Ascending aorta (tissue), 2 donors: ENCODE data around the gene GGT1. TPM values are rescaled to one million over a fixed set of nuclear protein-coding genes. Genes with fewer than 3 reads are reported as not detected.
"Not testable (repeated sequence)": the region's sequence is repeated elsewhere in the genome, so short reads cannot be mapped to it uniquely, and the experiment has no call there.

ENCODE experiments used
- DNase-seq, 2 donors: peaks; one replicate each; pipeline ENCODE4 v3.0.0-alpha.2; 2019; ENCODE audit warnings: low spot score in 2 of 2
- H3K27ac ChIP-seq, 2 donors: fragments of 200-600 bp; sonication (generic); one replicate each; pipeline ENCODE4 v1.5.1; 2016 to 2017; ENCODE audit warnings: mild to moderate bottlenecking in 1 of 2
- H3K27me3 ChIP-seq: fragments of 200-600 bp; sonication (generic); one replicate; pipeline ENCODE4 v1.5.1; 2017
- H3K36me3 ChIP-seq, 2 donors: fragments of 200-600 bp; sonication (generic); one replicate each; pipeline ENCODE4 v1.5.1; 2016
- H3K4me1 ChIP-seq, 2 donors: fragments of 200-600 bp; sonication (generic); one replicate each; pipeline ENCODE4 v1.5.1; 2016 to 2017; ENCODE audit warnings: mild to moderate bottlenecking in 1 of 2
- H3K4me3 ChIP-seq, 2 donors: fragments of 200-600 bp; sonication (generic); one replicate each; pipeline ENCODE4 v1.5.1; 2016 to 2017; ENCODE audit warnings: mild to moderate bottlenecking in 1 of 2
- H3K9me3 ChIP-seq, 2 donors: fragments of 200-600 bp; sonication (generic); one replicate each; pipeline ENCODE4 v1.5.1; 2016
- intact Hi-C: fragments of 100-400 bp; cut with DNase I; formaldehyde crosslinking; loops from one replicate; pipeline ENCODE4 v1.15.1; 2023
- total RNA-seq: library from RNA; depleted of rRNA; stranded (reverse); fragments of >200 nt; gene quantifications from one replicate; pipeline ENCODE4 v1.1.0, GENCODE V29; 2016
- TF ChIP-seq, protein P1 (sequence below), 3 experiments: fragments of 200-600 bp in 2 of 3; fragments of 450-650 bp in 1 of 3; sonication (generic) in 2 of 3; IDR thresholded peaks; one replicate each; pipeline ENCODE4 v1.5.1; 2016 to 2019; ENCODE audit warnings: antibody characterized with exemption in 3 of 3, mild to moderate bottlenecking in 1 of 3, moderate library complexity in 1 of 3

Gene GGT1
- total RNA-seq, 1 donor from 2014 or later: not detected

DNA sequence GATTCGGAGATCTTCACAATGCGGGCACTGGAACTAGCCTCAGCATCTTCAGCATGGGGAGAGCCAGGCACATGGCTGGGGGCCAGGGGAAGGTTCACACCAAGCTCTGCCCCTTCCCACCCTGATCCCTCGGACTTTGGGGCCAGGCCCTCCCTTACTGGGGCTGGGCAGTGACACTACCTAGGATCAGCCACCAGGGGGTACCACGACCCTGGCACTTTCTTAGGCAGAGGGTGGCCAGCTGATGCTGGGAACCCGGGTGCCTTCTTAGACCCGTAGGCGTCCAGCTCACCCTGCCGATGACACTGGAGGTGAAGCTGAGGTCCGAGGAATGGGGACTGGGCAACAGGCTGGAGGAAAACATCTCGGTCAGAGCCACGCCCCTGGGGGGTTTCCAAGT is 26.1 kb downstream of the GGT1 start:
- H3K4me3 ChIP-seq, DNase-seq, intact Hi-C loops, H3K27ac ChIP-seq, H3K4me1 ChIP-seq, H3K27me3 ChIP-seq, H3K9me3 ChIP-seq, H3K36me3 ChIP-seq: not testable (repeated sequence)
- TF ChIP-seq, protein P1, sequence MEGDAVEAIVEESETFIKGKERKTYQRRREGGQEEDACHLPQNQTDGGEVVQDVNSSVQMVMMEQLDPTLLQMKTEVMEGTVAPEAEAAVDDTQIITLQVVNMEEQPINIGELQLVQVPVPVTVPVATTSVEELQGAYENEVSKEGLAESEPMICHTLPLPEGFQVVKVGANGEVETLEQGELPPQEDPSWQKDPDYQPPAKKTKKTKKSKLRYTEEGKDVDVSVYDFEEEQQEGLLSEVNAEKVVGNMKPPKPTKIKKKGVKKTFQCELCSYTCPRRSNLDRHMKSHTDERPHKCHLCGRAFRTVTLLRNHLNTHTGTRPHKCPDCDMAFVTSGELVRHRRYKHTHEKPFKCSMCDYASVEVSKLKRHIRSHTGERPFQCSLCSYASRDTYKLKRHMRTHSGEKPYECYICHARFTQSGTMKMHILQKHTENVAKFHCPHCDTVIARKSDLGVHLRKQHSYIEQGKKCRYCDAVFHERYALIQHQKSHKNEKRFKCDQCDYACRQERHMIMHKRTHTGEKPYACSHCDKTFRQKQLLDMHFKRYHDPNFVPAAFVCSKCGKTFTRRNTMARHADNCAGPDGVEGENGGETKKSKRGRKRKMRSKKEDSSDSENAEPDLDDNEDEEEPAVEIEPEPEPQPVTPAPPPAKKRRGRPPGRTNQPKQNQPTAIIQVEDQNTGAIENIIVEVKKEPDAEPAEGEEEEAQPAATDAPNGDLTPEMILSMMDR (IDR thresholded peaks at IDR 0.05): peak; percentile 18 to 40 (median 37)

DNA sequence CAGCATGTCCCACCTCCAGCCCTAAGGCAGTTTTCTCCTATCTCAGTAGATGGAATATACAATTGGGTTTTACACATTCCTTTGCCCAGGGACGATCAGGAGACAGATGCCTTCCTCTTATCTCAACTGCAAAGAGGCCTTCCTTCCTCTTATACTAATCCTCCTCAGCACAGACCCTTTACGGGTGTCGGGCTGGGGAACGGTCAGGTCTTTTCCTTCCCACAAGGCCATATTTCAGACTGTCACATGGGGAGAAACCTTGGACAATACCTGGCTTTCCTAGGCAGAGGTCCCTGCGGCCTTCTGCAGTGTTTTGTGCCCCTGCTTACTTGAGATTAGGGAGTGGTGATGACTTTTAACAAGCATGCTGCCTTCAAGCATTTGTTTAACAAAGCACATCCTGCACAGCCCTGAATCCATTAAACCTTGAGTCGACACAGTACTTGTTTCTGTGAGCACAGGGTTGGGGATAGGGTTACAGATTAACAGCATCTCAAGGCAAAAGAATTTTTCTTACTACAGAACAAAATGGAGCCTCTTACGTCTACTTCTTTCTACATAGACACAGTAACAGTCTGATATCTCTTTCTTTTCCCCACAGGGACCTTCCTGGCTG is 27.9 kb downstream of the GGT1 start:
- H3K4me3 ChIP-seq, H3K27me3 ChIP-seq, H3K27ac ChIP-seq, H3K36me3 ChIP-seq, H3K4me1 ChIP-seq, DNase-seq, intact Hi-C loops, H3K9me3 ChIP-seq: not testable (repeated sequence)

DNA sequence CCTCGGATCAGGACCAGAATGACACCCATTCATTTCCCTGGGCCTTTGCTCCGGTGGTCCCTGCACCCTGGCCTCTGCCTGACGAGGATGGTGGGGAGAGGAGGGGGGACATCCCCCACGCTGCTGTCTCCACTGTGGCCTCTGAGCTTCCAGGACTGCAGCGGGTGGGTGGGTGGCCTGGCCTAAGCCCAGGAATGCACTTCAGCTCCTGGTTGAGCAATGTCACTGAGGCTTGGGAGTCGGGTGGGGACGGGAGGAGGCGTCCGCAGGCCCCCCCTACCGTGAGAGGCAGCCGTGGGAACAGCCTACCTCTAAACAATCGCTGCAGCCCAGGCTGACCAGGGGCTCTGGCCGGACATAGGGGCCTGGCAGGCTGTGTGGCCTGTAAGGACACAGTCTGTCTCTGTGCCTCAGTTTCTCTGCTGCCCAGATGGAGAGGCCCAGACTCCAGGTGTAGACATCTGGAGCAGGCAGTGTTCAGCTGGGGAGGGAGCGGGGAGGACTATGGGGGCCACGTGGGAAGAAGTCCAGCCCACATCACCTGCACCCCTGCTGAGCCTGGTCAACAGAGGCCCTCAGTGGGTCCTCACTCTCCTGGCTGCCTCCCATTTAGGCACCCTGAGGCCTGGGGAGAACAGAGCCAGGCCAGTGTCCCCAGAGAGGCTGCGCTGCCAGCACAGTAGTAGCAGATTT is 28.6 kb downstream of the GGT1 start:
- intact Hi-C loops, H3K4me3 ChIP-seq: not testable (repeated sequence)

DNA sequence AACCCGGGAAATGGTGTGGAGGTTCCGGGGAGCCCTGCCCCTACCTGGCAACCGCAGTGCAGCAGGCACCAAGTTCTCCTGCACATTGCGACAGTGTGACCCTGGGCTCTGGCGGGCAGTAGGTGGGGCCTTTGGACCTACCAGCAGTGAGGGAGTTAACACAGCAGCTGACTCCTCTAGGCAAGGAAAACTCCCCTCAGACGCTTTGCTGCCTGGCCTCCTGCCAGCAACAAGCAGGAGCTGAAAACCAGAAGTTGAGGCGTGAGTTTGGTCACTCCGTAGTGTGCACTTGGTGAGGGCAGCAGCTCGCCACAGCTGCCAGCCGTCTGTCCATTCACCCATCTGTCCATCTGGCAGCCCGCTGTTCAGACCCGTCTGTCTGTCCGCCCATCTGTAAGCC is 29.6 kb downstream of the GGT1 start:
- intact Hi-C loops, H3K4me1 ChIP-seq, DNase-seq, H3K36me3 ChIP-seq, H3K9me3 ChIP-seq, H3K27ac ChIP-seq, H3K27me3 ChIP-seq, H3K4me3 ChIP-seq: not testable (repeated sequence)

More for the DNA sequence above, 28.6 kb downstream of the GGT1 start:
- not testable (repeated sequence) for H3K36me3 ChIP-seq, H3K9me3 ChIP-seq, H3K4me1 ChIP-seq, DNase-seq, H3K27me3 ChIP-seq, H3K27ac ChIP-seq

DNA sequence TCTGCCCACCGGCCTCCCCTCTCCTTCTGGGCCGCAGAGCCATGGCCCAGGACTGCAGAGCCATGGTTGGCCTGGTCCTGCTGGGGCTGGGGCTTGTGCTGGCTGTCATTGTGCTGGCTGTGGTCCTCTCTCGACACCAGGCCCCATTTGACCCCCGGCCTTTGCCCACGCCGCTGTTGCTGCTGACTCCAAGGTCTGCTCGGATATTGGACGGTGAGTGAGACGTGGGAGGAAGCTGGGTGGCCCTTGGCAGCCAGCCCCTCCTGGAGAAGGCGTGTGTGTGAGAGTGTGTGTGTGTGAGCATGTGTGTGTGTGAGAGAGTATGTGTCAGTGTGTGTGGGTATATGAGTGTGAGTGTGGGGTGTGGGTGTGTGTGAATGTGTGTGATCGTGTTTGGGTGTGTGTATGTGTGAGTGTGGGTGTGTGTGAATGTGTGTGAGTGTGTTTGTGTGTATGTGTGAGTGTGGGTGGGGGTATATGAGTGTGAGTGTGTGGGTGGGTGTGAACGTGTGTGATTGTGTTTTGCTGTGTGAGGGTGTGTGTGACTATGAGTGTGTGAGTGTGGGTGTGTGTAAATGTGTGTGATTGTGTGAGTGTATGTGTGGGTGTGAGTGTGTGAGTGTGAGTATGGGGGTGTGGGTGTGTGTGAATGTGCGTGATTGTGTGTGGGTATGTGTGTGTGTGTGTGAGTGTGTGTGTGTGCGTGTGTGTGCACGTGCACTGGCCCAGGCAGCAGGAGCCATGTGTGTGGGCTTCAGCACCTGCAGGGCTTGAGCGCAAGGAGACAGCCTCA is 30.4 kb downstream of the GGT1 start:
- H3K27me3 ChIP-seq, intact Hi-C loops, H3K4me1 ChIP-seq, H3K4me3 ChIP-seq, H3K27ac ChIP-seq, H3K36me3 ChIP-seq, DNase-seq, H3K9me3 ChIP-seq: not testable (repeated sequence)

DNA sequence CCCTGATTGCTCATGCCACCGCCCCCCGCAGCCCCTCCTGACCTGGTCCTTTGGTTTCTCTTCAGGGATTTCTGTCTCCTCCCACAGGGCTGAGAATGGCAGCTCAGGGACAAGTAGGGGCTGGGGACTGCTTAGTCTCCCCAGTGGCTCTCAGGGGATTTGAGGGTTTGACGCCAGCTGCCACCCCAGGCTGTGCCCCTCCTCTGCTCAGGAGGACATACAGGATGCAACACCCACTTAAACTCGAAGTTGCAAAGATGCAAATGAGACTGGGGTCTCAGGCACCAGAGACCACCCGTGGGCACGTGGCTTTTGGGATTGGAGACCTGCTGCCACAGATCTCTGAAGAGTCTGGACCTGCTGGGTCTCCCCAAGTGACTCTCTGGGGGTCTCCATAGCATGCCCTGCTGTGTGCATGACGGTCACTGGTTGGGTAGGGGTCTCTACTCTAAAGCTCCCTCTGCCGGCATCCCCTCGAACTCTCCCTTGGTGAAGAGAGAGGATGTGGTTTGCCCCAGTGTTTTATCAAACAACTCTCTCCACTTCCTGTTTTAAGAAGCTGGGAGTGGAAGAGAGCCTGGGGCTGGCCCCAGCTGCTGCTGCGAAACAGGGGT is 31.9 kb downstream of the GGT1 start:
- H3K4me3 ChIP-seq, DNase-seq, H3K4me1 ChIP-seq, intact Hi-C loops, H3K27ac ChIP-seq, H3K36me3 ChIP-seq, H3K27me3 ChIP-seq, H3K9me3 ChIP-seq: not testable (repeated sequence)

DNA sequence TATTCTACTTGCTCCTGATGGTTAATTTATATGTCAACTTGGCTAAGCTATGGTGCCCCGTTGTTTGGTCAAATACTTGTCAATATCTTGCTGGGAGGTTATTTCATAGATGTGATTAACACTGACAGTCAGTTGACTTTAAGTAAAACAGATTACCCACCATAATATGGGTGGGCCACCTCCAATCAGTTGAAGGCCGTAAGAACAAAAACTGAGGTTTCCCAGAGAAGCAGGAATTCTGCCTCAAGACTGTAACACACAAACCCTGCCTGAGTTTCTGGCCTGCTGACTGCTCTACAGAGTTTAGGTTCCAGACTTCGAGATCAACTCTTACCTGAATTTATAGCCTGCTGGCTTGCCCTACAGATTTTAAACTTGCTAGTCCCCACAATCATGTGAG is 33.5 kb downstream of the GGT1 start:
- H3K27ac ChIP-seq, H3K9me3 ChIP-seq, H3K27me3 ChIP-seq, intact Hi-C loops, H3K36me3 ChIP-seq, DNase-seq, H3K4me1 ChIP-seq, H3K4me3 ChIP-seq: not testable (repeated sequence)

DNA sequence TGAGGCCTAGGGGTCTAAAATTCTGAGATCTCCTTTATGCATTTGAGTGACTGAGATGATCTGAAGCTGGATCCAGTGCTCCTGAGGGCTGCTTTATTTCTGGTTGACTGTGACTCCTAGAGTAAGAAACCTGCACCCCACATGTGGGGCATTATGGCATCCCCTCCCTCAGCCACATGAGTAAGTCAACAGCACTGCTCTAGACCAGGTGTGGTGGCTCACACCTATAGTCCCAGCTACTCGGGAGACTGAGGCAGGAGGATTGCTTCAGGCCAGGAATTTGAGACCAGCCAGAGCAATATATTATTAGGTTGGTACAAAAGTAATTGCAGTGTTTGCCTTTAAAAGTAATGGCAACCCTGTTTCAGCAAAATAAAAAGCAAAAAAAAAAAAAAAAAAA is 39.3 kb downstream of the GGT1 start:
- not testable (repeated sequence) for H3K4me3 ChIP-seq, H3K27ac ChIP-seq, H3K9me3 ChIP-seq, H3K27me3 ChIP-seq, H3K36me3 ChIP-seq, DNase-seq, H3K4me1 ChIP-seq
- intact Hi-C loops: loop anchor here (10.0 kb wide), 1 partner anchor 112 kb away; no protein-coding TSS in a partner anchor

DNA sequence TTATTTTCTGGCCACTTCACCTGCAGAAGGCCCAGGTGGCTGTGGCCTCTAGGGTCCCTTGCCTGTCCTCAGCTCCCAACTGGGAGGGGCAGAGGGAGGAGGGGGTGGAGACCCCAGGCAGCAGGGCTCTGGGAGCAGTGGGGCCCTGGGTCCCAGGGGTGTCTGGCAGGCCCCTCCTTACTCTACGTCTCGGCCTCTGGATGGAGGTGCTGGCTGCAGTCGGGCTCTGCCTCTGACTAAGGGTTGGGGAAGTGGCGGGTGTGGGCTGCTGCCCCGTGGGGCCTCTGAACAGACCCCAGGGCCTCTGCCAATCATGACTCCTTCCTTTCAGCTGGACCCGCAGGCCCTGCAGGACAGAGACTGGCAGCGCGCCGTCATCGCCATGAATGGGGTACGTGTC is 41.4 kb downstream of the GGT1 start:
- intact Hi-C loops: loop anchor here (10.0 kb wide), 1 partner anchor 110 kb away; no protein-coding TSS in a partner anchor
- H3K27me3 ChIP-seq, H3K36me3 ChIP-seq, H3K9me3 ChIP-seq, H3K4me3 ChIP-seq, H3K4me1 ChIP-seq, DNase-seq, H3K27ac ChIP-seq: not testable (repeated sequence)

DNA sequence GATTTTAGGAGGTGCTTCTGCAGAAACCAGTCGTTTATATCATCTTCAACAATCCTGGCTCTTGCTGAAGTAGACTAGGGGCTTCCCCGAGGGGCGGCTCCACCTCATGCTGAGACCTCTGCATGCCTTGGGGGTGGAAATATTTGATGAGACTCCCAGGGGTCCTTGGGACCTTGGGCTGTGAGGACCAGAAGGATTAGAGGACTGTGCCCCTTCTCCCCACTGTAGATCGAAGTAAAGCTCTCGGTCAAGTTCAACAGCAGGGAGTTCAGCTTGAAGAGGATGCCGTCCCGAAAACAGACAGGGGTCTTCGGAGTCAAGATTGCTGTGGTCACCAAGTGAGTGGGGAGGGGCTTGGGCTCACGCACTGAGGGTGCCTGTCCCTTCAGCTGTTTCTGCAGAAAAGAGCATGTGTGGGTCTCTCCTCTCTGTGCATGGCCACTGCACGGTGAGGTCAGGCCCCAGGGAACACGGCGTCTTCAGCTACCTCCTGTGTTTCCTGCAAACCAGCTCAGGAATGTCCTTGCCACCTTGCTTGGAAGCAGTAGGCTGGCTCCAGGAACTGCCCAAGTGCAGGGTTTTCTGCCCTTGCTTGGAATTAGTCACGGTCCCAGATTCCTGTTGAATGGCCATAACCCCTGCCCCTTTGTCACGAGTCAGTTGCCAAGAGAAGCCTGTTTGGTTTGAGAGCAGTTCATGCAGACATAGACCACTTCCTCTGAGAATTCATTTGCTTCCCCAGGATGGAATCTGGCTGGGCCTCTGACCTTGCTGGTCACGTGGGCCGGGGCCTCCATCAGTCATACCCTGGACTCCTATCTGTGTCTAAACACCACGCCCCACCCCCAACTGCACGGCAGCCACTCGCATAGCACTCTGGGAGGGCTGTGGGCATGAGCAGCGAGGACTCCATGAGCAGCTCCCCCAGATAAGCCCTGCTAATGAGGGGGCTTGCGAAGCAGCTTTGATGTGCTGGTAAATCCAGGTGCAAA is 42.7 kb downstream of the GGT1 start:
- not testable (repeated sequence) for H3K27me3 ChIP-seq, H3K27ac ChIP-seq

DNA sequence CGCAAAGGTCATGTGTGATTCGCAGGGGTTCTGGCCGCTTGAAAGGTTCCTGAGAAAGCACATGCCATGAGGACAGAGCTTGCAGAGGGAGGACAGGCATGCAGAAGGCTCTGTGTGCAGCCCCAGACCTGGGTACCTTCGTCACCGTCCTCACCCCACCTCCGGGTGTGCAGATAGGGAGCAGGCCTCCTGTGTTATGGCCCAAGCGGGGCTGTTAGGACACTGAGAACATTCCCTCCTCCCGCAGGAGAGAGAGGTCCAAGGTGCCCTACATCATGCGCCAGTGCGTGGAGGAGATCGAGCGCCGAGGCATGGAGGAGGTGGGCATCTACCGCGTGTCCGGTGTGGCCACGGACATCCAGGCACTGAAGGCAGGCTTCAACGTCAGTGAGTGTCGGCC is 43.8 kb downstream of the GGT1 start:
- not testable (repeated sequence) for H3K9me3 ChIP-seq, DNase-seq, H3K27me3 ChIP-seq, H3K4me3 ChIP-seq, H3K4me1 ChIP-seq, H3K36me3 ChIP-seq, H3K27ac ChIP-seq
- intact Hi-C loops: loop anchor here (10.0 kb wide), 1 partner anchor 108 kb away; no protein-coding TSS in a partner anchor

More for the DNA sequence above, 42.7 kb downstream of the GGT1 start:
- not testable (repeated sequence) for DNase-seq, H3K4me1 ChIP-seq, H3K4me3 ChIP-seq, H3K9me3 ChIP-seq, H3K36me3 ChIP-seq
- intact Hi-C loops: loop anchor here (10.0 kb wide), 1 partner anchor 109 kb away; no protein-coding TSS in a partner anchor

DNA sequence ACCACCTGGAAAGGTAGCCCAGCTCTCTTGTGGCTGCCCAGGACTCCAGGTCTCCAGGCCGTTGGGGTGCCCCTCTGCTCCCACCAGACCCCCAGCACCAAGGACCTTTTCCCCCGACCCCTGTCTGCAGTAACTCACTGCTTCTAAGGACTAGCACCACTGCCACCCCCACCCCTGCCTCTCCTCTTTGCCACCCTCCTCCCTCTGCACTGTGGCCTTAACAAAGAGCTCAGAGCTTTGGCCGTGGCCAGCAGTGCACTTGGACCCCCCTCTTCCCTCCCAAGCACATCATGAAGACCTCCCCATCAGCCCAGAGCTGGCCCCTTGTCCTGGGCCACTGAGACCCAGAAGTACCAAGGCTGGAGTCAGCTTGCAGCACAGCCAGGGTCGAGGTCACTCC is 46.4 kb downstream of the GGT1 start:
- not testable (repeated sequence) for DNase-seq, H3K9me3 ChIP-seq, H3K27me3 ChIP-seq, H3K4me1 ChIP-seq, H3K27ac ChIP-seq, H3K36me3 ChIP-seq, H3K4me3 ChIP-seq
- intact Hi-C loops: loop anchor here (10.0 kb wide), 1 partner anchor 105 kb away; no protein-coding TSS in a partner anchor
